ENCODE measurements around the gene EXOSC10. TPM values are rescaled to one million over a fixed set of nuclear protein-coding genes. Genes with fewer than 3 reads are reported as not detected.

Gene EXOSC10
- total RNA-seq, 1 donor from 2014 or later = 81.8 TPM

DNA sequence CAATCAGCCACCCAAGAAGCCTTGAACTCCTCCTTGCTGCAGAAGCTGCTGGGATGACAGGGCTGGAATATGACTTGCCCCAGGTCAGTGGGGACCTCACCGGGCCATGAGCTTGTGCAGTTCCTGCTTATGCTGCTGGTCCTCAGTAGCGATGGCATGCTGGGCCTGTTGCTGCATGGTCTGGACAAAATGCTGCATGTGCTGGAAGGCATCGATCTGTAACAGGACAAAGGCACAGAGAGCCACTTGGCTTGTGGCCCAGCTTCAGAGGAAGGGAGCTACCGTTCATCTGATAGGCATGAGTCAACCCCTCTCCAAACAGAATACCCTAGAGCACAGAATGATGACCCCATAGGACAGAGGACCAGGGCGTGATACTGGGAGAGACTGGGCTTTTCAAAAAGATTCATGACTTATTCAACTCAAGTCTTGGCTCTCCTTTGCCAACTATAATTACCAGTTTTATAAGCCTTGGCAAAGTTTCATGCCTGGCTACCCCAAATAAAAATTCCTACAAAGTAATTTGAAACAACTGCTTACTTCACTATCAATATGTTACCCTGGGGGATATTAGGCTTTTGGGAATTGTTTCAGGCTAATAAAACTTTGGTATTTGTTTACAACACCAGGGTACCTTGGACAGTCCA is 34.7 kb upstream of the EXOSC10 start:
- H3K9me3 Mint-ChIP-seq = no peaks in the 10 kb centered on the region
- TF ChIP-seq, protein P1, sequence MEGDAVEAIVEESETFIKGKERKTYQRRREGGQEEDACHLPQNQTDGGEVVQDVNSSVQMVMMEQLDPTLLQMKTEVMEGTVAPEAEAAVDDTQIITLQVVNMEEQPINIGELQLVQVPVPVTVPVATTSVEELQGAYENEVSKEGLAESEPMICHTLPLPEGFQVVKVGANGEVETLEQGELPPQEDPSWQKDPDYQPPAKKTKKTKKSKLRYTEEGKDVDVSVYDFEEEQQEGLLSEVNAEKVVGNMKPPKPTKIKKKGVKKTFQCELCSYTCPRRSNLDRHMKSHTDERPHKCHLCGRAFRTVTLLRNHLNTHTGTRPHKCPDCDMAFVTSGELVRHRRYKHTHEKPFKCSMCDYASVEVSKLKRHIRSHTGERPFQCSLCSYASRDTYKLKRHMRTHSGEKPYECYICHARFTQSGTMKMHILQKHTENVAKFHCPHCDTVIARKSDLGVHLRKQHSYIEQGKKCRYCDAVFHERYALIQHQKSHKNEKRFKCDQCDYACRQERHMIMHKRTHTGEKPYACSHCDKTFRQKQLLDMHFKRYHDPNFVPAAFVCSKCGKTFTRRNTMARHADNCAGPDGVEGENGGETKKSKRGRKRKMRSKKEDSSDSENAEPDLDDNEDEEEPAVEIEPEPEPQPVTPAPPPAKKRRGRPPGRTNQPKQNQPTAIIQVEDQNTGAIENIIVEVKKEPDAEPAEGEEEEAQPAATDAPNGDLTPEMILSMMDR (conservative IDR thresholded peaks at IDR 0.05) = no peak

DNA sequence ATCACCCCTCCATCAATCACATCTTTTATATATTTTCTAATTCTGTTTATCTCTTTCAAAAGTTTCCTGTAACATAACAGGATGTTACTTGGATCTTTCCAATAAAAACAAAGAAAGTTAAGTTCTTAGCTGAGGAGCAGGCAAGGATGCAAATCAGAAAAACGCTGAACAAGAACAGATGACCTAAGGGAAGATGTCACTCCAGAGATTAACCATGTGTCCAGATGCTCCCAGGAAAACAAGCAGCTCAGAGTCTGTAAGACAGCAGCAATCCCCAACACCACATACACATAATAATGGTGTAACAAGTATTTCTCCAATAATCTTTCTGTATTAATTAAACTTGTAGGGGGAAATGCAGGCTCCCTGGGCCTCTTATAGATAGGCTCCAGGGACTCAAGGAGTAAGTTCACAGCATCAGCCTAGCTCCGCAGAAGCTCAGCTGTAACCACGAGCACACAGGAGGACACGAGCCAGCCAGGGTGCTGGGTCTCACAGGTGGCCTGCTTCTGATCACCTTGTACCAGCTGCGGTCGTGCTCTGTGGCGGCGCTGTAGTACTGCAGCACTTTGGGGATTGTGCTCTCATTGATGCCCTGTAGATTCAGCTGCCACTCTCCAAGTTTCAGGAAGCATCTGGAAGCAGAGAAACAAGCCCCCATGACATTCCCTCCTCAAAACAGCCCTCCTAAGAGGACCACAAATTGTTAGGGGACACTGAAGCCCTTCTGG is 33.1 kb upstream of the EXOSC10 start:
- Mint-ChIP-seq H3K4me1 (ENCODE audit: unreplicated experiment) (no peaks in the 10 kb centered on the region), H3K9me3 (no peaks in the 10 kb centered on the region), H3K36me3 (peaks cover 18% of the 10 kb centered on the region), H3K27me3 (no peaks in the 10 kb centered on the region), H3K27ac (no peak overlapping the region), H3K4me3 (no peak overlapping the region)
- DNase-seq (ENCODE audit: extremely low spot score, unreplicated experiment) = no peak
- TF ChIP-seq, protein P1 (conservative IDR thresholded peaks at IDR 0.05) = no peak

More for the DNA sequence above, 34.7 kb upstream of the EXOSC10 start:
- Mint-ChIP-seq H3K27ac (no peak overlapping the region), H3K36me3 (peaks cover 23% of the 10 kb centered on the region), H3K4me1 (ENCODE audit: unreplicated experiment) (no peaks in the 10 kb centered on the region), H3K27me3 (no peaks in the 10 kb centered on the region), H3K4me3 (no peak overlapping the region)
- no peak for DNase-seq (ENCODE audit: extremely low spot score, unreplicated experiment)

DNA sequence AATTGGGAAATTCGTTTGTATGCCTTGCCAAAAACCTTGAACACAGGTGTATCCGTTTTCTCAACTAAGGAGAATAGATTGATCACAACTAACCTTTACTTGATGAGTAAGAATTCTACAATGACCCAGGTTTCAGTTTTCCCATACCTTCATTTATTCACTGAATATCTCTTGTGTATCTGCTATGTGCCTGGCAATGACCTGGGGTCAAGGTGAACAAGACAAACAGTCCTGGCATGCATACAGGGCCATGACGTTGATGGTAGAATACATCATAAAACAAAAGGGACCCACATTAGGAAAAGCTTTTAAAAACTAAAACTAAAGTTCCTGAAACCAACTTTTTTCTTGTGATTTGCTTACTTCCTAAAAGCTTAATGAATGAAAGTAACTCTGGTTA is 32.1 kb upstream of the EXOSC10 start:
- Mint-ChIP-seq H3K27me3 (no peaks in the 10 kb centered on the region), H3K27ac (no peak overlapping the region), H3K9me3 (no peaks in the 10 kb centered on the region), H3K36me3 (peaks cover 21% of the 10 kb centered on the region), H3K4me1 (ENCODE audit: unreplicated experiment) (no peaks in the 10 kb centered on the region), H3K4me3 (no peak overlapping the region)
- TF ChIP-seq, protein P1 (conservative IDR thresholded peaks at IDR 0.05) = no peak
- no peak for DNase-seq (ENCODE audit: extremely low spot score, unreplicated experiment)

DNA sequence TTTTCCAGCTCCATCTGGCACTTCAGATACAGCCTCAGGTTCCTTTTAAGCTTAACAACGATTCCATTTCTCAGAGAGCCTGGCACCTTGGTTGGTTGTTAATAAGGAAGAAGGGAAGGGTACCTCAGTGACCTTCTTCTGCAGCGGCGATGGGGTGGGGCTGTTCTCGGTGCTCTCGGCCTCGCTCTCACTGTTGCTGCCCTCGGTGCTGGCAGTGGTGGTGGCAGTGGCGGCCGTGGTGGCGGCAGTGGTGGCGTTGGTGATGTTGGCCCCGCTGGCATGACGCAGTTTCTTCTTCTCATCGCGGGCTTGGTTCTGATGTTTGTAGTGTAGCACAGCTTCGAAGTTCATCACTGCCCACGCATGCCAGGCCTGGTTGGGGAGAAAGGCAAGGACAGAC is 30.7 kb upstream of the EXOSC10 start:
- H3K4me3 Mint-ChIP-seq = no peak overlapping the region
- H3K36me3 Mint-ChIP-seq = peaks cover 25% of the 10 kb centered on the region
- no peak overlapping the region for H3K27ac Mint-ChIP-seq
- no peak for DNase-seq (ENCODE audit: extremely low spot score, unreplicated experiment)
- H3K27me3 Mint-ChIP-seq = no peaks in the 10 kb centered on the region
- no peaks in the 10 kb centered on the region for H3K4me1 Mint-ChIP-seq (ENCODE audit: unreplicated experiment)
- H3K9me3 Mint-ChIP-seq = no peaks in the 10 kb centered on the region
- TF ChIP-seq, protein P1 (conservative IDR thresholded peaks at IDR 0.05) = no peak

DNA sequence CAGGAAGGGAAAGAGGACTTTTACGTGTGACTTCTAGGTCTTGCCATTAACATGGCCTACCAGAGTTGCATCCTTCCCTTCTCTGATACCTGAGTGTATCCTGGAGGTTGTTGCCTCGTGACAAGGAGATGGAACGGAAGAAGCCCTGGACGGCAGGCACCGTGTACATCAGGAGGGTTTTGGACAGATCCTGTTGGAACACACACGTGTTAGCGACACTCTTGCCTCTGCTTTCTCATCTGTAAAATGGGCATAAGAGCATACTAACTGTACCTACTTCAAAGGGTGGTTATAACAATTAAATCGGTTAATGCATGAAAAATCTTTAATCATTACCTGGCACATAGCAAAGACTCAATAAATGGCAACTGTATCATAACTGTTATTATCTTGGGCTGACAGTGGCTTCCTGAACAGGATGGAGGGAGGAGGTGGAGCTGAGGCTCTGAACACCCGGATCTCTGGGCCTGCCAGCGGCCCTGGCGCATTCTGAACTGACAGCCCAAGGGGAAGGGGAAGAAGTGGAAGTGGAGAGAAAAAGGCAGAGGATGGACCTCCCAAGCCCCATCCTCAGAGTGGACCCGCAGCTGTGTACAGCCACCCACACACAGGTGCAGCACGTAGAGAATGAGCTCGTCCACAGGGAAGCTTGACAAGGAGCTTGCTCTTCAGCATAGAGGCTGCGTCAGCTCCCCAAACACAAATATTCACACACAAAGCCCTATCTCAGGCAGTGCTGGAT is 30.2 kb upstream of the EXOSC10 start:
- no peak overlapping the region for H3K4me3 Mint-ChIP-seq
- H3K27ac Mint-ChIP-seq = no peak overlapping the region
- H3K27me3 Mint-ChIP-seq = no peaks in the 10 kb centered on the region
- peaks cover 25% of the 10 kb centered on the region for H3K36me3 Mint-ChIP-seq
- no peak for DNase-seq (ENCODE audit: extremely low spot score, unreplicated experiment)
- H3K9me3 Mint-ChIP-seq = no peaks in the 10 kb centered on the region
- TF ChIP-seq, protein P1 (conservative IDR thresholded peaks at IDR 0.05) = no peak
- H3K4me1 Mint-ChIP-seq (ENCODE audit: unreplicated experiment) = no peaks in the 10 kb centered on the region

Measured in type B pancreatic cell (in vitro differentiated cells).